MCF 10A (cell line): ENCODE data around the gene TECPR2. TPM values are rescaled to one million over a fixed set of nuclear protein-coding genes. Genes with fewer than 3 reads are reported as not detected.
"Not testable (repeated sequence)": the region's sequence is repeated elsewhere in the genome, so short reads cannot be mapped to it uniquely, and the experiment has no call there.

ENCODE experiments used
- BruUV-seq: library from RNA; stranded (reverse); fragments of 400-500 nt; replicated peaks from 2 replicates; lab custom pipeline; 2021; lab: Mats Ljungman, UMichigan
- CTCF ChIA-PET: fragments of 300-600 bp; sonication (Branson Sonifier 250); formaldehyde crosslinking; extraction: SDS; loops from one replicate; lab custom pipeline; 2021; ENCODE audit warnings: antibody characterized with exemption, inconsistent platforms; lab: Yijun Ruan, JAX
- POLR2A ChIA-PET: fragments of 300-600, 350-650 bp; sonication (Branson Sonifier 250); formaldehyde crosslinking; extraction: SDS; loops from one replicate; lab custom pipeline; 2020; ENCODE audit warnings: antibody characterized with exemption, inconsistent platforms; lab: Yijun Ruan, JAX
- DNase-seq: peaks from one replicate; pipeline ENCODE4 v3.0.0-alpha.2; 2018; ENCODE audit not compliant: unreplicated experiment
- H3K27ac Mint-ChIP-seq: one replicate; pipeline ENCODE4 v1.8.0; 2022; ENCODE audit warnings: mild to moderate bottlenecking, low read depth, mixed read lengths; ENCODE audit not compliant: unreplicated experiment
- H3K27me3 Mint-ChIP-seq: one replicate; pipeline ENCODE4 v1.8.0; 2022; ENCODE audit warnings: mixed read lengths; ENCODE audit not compliant: insufficient read depth, unreplicated experiment
- H3K36me3 Mint-ChIP-seq: one replicate; pipeline ENCODE4 v1.8.0; 2022; ENCODE audit warnings: mild to moderate bottlenecking, moderate library complexity, mixed read lengths; ENCODE audit not compliant: insufficient read depth, unreplicated experiment
- H3K4me1 Mint-ChIP-seq: one replicate; pipeline ENCODE4 v1.8.0; 2022; ENCODE audit warnings: mixed read lengths; ENCODE audit not compliant: insufficient read depth, unreplicated experiment
- H3K4me3 Mint-ChIP-seq: one replicate; pipeline ENCODE4 v1.8.0; 2022; ENCODE audit warnings: mild to moderate bottlenecking, moderate library complexity, mixed read lengths; ENCODE audit not compliant: unreplicated experiment
- H3K9me3 Mint-ChIP-seq: one replicate; pipeline ENCODE4 v1.8.0; 2022; ENCODE audit warnings: mixed read lengths; ENCODE audit not compliant: unreplicated experiment
- intact Hi-C: fragments of 100-400 bp; cut with micrococcal nuclease; formaldehyde crosslinking; loops from 2 replicates; pipeline ENCODE4 v1.14.1; 2022
- total RNA-seq: library from RNA; stranded (reverse); gene quantifications from 2 replicates; pipeline ENCODE4 v1.2.3, GENCODE V29; 2022
- TF ChIP-seq, protein P1 (sequence below): fragments of 200-600 bp; IDR thresholded peaks from one replicate; pipeline ENCODE4 v1.8.0; 2022; ENCODE audit warnings: antibody characterized with exemption, mild to moderate bottlenecking; ENCODE audit not compliant: unreplicated experiment

The TECPR2 gene
- total RNA-seq, 1 experiment from 2014 or later = 18.4 TPM

DNA sequence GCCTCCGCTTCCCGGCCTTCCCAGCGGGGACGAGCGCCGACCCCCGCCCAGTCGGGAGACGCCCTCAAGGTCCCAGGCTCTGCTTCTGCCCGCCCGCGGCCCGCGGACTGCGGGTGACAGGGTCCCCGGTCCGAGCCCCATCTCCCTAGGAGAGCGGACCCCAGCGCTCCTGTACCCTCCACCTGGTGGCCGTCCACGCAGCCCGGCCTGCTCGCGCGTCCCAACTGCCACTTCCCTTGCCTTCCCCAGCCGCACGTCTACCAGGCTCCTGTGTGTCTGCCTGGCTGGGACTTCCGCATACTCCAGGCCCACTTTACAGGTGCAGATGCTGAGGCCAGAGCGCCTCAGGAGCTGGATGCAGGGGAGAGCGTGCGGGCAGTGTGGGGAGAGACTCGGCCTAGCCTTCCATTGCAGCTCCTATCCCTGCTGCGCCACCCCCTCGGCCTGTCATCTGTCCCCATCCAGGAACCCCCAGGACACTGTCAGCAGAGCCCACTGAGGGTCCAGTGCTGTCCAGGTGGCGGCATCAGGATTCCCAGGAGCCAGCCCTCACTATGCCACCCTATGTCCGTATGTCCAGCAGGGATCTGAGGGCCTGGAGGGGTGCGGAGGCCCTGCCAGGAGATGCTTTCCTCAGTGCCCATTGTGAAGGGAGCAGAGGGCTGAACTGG lies 154.8 kb downstream of the TECPR2 start:
- ChIA-PET POLR2A (no interaction called here), CTCF (interaction anchor here (0.6 to 3.9 kb wide), 8 partner anchors 15 to 107 kb away, joined by 3 to 34 read pairs (median 4); no protein-coding TSS in a partner anchor)
- Mint-ChIP-seq H3K9me3 (no peaks in the 10 kb centered on the region), H3K27ac (no peak overlapping the region), H3K27me3 (no peaks in the 10 kb centered on the region), H3K4me1 (peaks cover 5% of the 10 kb centered on the region), H3K4me3 (peak overlapping the region; percentile 69), H3K36me3 (no peaks in the 10 kb centered on the region)
- DNase-seq = no peak
- intact Hi-C loops = no loop called here
- no TSS peak for BruUV-seq
- TF ChIP-seq, protein P1, sequence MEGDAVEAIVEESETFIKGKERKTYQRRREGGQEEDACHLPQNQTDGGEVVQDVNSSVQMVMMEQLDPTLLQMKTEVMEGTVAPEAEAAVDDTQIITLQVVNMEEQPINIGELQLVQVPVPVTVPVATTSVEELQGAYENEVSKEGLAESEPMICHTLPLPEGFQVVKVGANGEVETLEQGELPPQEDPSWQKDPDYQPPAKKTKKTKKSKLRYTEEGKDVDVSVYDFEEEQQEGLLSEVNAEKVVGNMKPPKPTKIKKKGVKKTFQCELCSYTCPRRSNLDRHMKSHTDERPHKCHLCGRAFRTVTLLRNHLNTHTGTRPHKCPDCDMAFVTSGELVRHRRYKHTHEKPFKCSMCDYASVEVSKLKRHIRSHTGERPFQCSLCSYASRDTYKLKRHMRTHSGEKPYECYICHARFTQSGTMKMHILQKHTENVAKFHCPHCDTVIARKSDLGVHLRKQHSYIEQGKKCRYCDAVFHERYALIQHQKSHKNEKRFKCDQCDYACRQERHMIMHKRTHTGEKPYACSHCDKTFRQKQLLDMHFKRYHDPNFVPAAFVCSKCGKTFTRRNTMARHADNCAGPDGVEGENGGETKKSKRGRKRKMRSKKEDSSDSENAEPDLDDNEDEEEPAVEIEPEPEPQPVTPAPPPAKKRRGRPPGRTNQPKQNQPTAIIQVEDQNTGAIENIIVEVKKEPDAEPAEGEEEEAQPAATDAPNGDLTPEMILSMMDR = no peak

GRCh38 chr14:102518063-102518648 lies 155.4 kb downstream of the TECPR2 start:
- ChIA-PET POLR2A (interaction anchor here (1.0 kb wide), 1 partner anchor 8 kb away, joined by 3 read pairs; the partner anchor contains the start of gene ANKRD9), CTCF (interaction anchor here (0.6 to 3.9 kb wide), 9 partner anchors 10 to 107 kb away, joined by 3 to 34 read pairs (median 4); no protein-coding TSS in a partner anchor)
- no peak for DNase-seq
- Mint-ChIP-seq H3K4me1 (peaks cover 5% of the 10 kb centered on the region), H3K9me3 (no peaks in the 10 kb centered on the region), H3K27ac (no peak overlapping the region), H3K4me3 (peak overlapping the region; percentile 69), H3K36me3 (no peaks in the 10 kb centered on the region), H3K27me3 (no peaks in the 10 kb centered on the region)
- intact Hi-C loops = no loop called here
- TF ChIP-seq, protein P1 = no peak
- BruUV-seq = no TSS peak

GRCh38 chr14:102519709-102520108 lies 157.0 kb downstream of the TECPR2 start:
- H3K27ac Mint-ChIP-seq, DNase-seq, H3K36me3 Mint-ChIP-seq, POLR2A ChIA-PET, H3K27me3 Mint-ChIP-seq, BruUV-seq, H3K9me3 Mint-ChIP-seq, H3K4me3 Mint-ChIP-seq: not testable (repeated sequence)
- H3K4me1 Mint-ChIP-seq = peaks cover 11% of the 10 kb centered on the region
- intact Hi-C loops = loop anchor here (5.0 kb wide), 1 partner anchor 173 kb away; no protein-coding TSS in a partner anchor
- CTCF ChIA-PET = interaction anchor here (0.6 to 3.9 kb wide), 3 partner anchors 81 to 248 kb away, joined by 3 to 34 read pairs (median 4); no protein-coding TSS in a partner anchor

DNA sequence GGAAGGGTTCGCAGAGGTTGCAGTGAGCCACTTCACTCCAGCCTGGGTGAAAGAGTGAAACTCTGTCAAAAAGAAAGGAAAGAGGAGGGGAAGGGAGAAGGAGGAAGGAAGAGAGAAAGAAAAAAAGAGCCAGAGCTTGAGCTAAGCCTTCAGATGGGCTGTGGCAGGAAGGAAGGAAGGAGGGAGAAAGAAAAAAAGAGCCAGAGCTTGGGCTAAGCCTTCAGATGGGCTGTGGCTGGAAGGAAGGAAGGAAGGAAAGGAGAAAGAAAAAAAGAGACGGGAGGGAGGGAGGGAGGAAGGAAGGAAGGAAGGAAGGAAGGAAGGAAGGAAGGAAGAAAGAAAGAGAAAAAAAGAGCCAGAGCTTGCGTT lies 160.4 kb downstream of the TECPR2 start:
- ChIA-PET CTCF (interaction anchor here (0.6 to 6.8 kb wide), 6 partner anchors 58 to 326 kb away, joined by 3 to 61 read pairs (median 5); no protein-coding TSS in a partner anchor), POLR2A (interaction anchor here (1.3 to 1.4 kb wide), 2 partner anchors 15 to 21 kb away, joined by 3 to 5 read pairs; no protein-coding TSS in a partner anchor)
- no peak overlapping the region for H3K27ac Mint-ChIP-seq
- BruUV-seq = no TSS peak
- H3K9me3 Mint-ChIP-seq = no peaks in the 10 kb centered on the region
- intact Hi-C loops = loop anchor here (5.0 kb wide), 1 partner anchor 169 kb away; no protein-coding TSS in a partner anchor
- H3K36me3 Mint-ChIP-seq = peaks cover 5% of the 10 kb centered on the region
- peak overlapping the region; percentile 24 for H3K4me3 Mint-ChIP-seq
- TF ChIP-seq, protein P1 = no peak
- no peaks in the 10 kb centered on the region for H3K27me3 Mint-ChIP-seq
- H3K4me1 Mint-ChIP-seq = peaks cover 25% of the 10 kb centered on the region
- DNase-seq = no peak
